H9 (cell line): ENCODE measurements around the gene AGGF1. TPM values are rescaled to one million over a fixed set of nuclear protein-coding genes. Genes with fewer than 3 reads are reported as not detected.

ENCODE experiments used
- DNase-seq: peaks from one replicate; pipeline ENCODE4 v3.0.0-alpha.2; 2017
- H2AFZ ChIP-seq: one replicate; pipeline ENCODE4 v1.6.1; 2013; ENCODE audit warnings: mild to moderate bottlenecking, low read length, control low read depth, moderate library complexity
- H2AK5ac ChIP-seq: 2 replicates; pipeline ENCODE4 v1.6.1; 2013; ENCODE audit warnings: low read length, control low read depth, mixed read lengths; ENCODE audit not compliant: insufficient read length
- H2BK120ac ChIP-seq: one replicate; pipeline ENCODE4 v1.6.1; 2013; ENCODE audit warnings: low read depth, mild to moderate bottlenecking, low read length, control low read depth, inconsistent platforms; ENCODE audit not compliant: poor library complexity, severe bottlenecking
- H2BK12ac ChIP-seq: 2 replicates; pipeline ENCODE4 v1.6.1; 2013; ENCODE audit warnings: low read length, control low read depth, mixed read lengths, low read depth; ENCODE audit not compliant: insufficient read length
- H2BK15ac ChIP-seq: 2 replicates; pipeline ENCODE4 v1.6.1; 2013; ENCODE audit warnings: low read depth, low read length, control low read depth
- H2BK20ac ChIP-seq: one replicate; pipeline ENCODE4 v1.6.1; 2013; ENCODE audit warnings: low read depth, mild to moderate bottlenecking, low read length, control low read depth, inconsistent platforms; ENCODE audit not compliant: poor library complexity, severe bottlenecking
- H2BK5ac ChIP-seq: 2 replicates; pipeline ENCODE4 v1.6.1; 2013; ENCODE audit warnings: low read length, control low read depth, mixed read lengths; ENCODE audit not compliant: insufficient read length
- H3K14ac ChIP-seq: 2 replicates; pipeline ENCODE4 v1.6.1; 2013; ENCODE audit warnings: low read length, control low read depth; ENCODE audit not compliant: insufficient read depth
- H3K18ac ChIP-seq: 2 replicates; pipeline ENCODE4 v1.6.1; 2013; ENCODE audit warnings: low read depth, mild to moderate bottlenecking, mixed read lengths, low read length, control low read depth; ENCODE audit not compliant: insufficient read length
- H3K23ac ChIP-seq: 2 replicates; pipeline ENCODE4 v1.6.1; 2013; ENCODE audit warnings: low read length, control low read depth, mixed read lengths, low read depth; ENCODE audit not compliant: insufficient read length
- H3K23me2 ChIP-seq: 2 replicates; pipeline ENCODE4 v1.6.1; 2013; ENCODE audit warnings: low read depth, mild to moderate bottlenecking, mixed read lengths, low read length, control low read depth; ENCODE audit not compliant: insufficient read length, poor library complexity, severe bottlenecking
- H3K27ac ChIP-seq: 2 replicates; pipeline ENCODE4 v1.5.1; 2013; ENCODE audit warnings: low read length, control low read depth, mixed read lengths, low read depth; ENCODE audit not compliant: insufficient read length
- H3K27me3 ChIP-seq: 2 replicates; pipeline ENCODE4 v1.6.1; 2013; ENCODE audit warnings: low read length, control low read depth, inconsistent platforms; ENCODE audit not compliant: insufficient read depth
- H3K4ac ChIP-seq: 2 replicates; pipeline ENCODE4 v1.6.1; 2013; ENCODE audit warnings: low read depth, mild to moderate bottlenecking, control low read depth, inconsistent platforms, low read length, moderate library complexity
- H3K4me1 ChIP-seq: 2 replicates; pipeline ENCODE4 v1.6.1; 2013; ENCODE audit warnings: low read length, control low read depth, inconsistent platforms; ENCODE audit not compliant: insufficient read depth
- H3K4me2 ChIP-seq: 2 replicates; pipeline ENCODE4 v1.6.1; 2013; ENCODE audit warnings: low read length, control low read depth, mixed read lengths; ENCODE audit not compliant: insufficient read length, insufficient read depth
- H3K56ac ChIP-seq: 2 replicates; pipeline ENCODE4 v1.6.1; 2013; ENCODE audit warnings: low read depth, mild to moderate bottlenecking, mixed read lengths, low read length, control low read depth; ENCODE audit not compliant: insufficient read length
- H3K79me1 ChIP-seq: 2 replicates; pipeline ENCODE4 v1.6.1; 2013; ENCODE audit warnings: low read depth, mild to moderate bottlenecking, moderate library complexity, low read length, control low read depth, inconsistent platforms; ENCODE audit not compliant: insufficient read depth, poor library complexity, severe bottlenecking
- H3K79me2 ChIP-seq: 2 replicates; pipeline ENCODE4 v1.6.1; 2013; ENCODE audit warnings: low read length, control low read depth, inconsistent platforms; ENCODE audit not compliant: insufficient read depth
- H3K9ac ChIP-seq: 2 replicates; pipeline ENCODE4 v1.6.1; 2013; ENCODE audit warnings: low read length, control low read depth, mixed read lengths; ENCODE audit not compliant: insufficient read length; ENCODE audit errors: extremely low read depth
- H3K9me3 ChIP-seq: one replicate; pipeline ENCODE4 v1.6.1; 2013; ENCODE audit warnings: low read depth, low read length, inconsistent platforms; ENCODE audit not compliant: control insufficient read depth
- H3T11ph ChIP-seq: one replicate; pipeline ENCODE4 v1.6.1; 2013; ENCODE audit warnings: mild to moderate bottlenecking, low read length, control low read depth, inconsistent platforms
- H4K20me1 ChIP-seq: one replicate; pipeline ENCODE4 v1.6.1; 2013; ENCODE audit not compliant: control insufficient read depth, insufficient read length, insufficient read depth
- H4K5ac ChIP-seq: 2 replicates; pipeline ENCODE4 v1.6.1; 2013; ENCODE audit warnings: low read depth, mild to moderate bottlenecking, mixed read lengths, low read length, control low read depth; ENCODE audit not compliant: insufficient read length
- H4K8ac ChIP-seq: replicated peaks from 2 replicates; pipeline ENCODE4 v1.6.1; 2013; ENCODE audit warnings: low read length, control low read depth, mixed read lengths, low read depth; ENCODE audit not compliant: insufficient read length
- H4K91ac ChIP-seq: 2 replicates; pipeline ENCODE4 v1.6.1; 2013; ENCODE audit warnings: low read depth, mild to moderate bottlenecking, moderate library complexity, mixed read lengths, low read length, control low read depth; ENCODE audit not compliant: insufficient read length
- H3K27ac Mint-ChIP-seq, 3 experiments: 2 replicates in 2 of 3; 3 replicates in 1 of 3; pipeline ENCODE4 v1.8.0; 2020 to 2021; ENCODE audit warnings: mixed read lengths in 3 of 3, mild to moderate bottlenecking in 1 of 3, moderate library complexity in 1 of 3
- H3K27me3 Mint-ChIP-seq: 2 replicates; pipeline ENCODE4 v1.8.0; 2021; ENCODE audit warnings: low read depth, mild to moderate bottlenecking, moderate library complexity, mixed read lengths
- H3K36me3 Mint-ChIP-seq, 3 experiments: 2 replicates in 2 of 3; 3 replicates in 1 of 3; pipeline ENCODE4 v1.8.0; 2020 to 2021; ENCODE audit warnings: low read depth in 3 of 3, mixed read lengths in 3 of 3; ENCODE audit not compliant: insufficient read depth in 1 of 3
- H3K4me1 Mint-ChIP-seq, 2 experiments: 2 replicates each; pipeline ENCODE4 v1.8.0; 2020; ENCODE audit warnings: mixed read lengths in 2 of 2
- H3K4me3 Mint-ChIP-seq, 2 experiments: 2 replicates in 1 of 2; 3 replicates in 1 of 2; pipeline ENCODE4 v1.8.0; 2020 to 2021; ENCODE audit warnings: mild to moderate bottlenecking in 2 of 2, mixed read lengths in 2 of 2, moderate library complexity in 1 of 2
- H3K9me3 Mint-ChIP-seq, 2 experiments: 2 replicates in 1 of 2; 3 replicates in 1 of 2; pipeline ENCODE4 v1.8.0; 2020; ENCODE audit warnings: mild to moderate bottlenecking in 2 of 2, mixed read lengths in 2 of 2, moderate library complexity in 1 of 2
- CTCF ChIP-seq: fragments of 200-600 bp; sonication (generic); conservative IDR thresholded peaks from 3 replicates; pipeline ENCODE4 v1.8.0; 2021; ENCODE audit warnings: antibody characterized with exemption, mild to moderate bottlenecking
- WGBS: extraction: QIAGEN DNeasy Blood & Tissue Kit; methylation state at CpG from one replicate; pipeline ENCODE4 v1.1.7; 2013; ENCODE audit warnings: missing lambda C conversion rate, low lambda C conversion rate, mixed read lengths; ENCODE audit not compliant: insufficient read length; ENCODE audit errors: extremely low coverage; 5-methylcytosine and 5-hydroxymethylcytosine counted together
- total RNA-seq: library from RNA; stranded (reverse); gene quantifications from 2 replicates; pipeline ENCODE4 v1.2.1, GENCODE V29; 2021

Gene AGGF1
- total RNA-seq, 1 experiment from 2014 or later, result 13.6 TPM

- Mint-ChIP-seq H3K27me3 (no peaks in the 10 kb centered on the region), H3K4me3 (no peak overlapping the region)
- no peak for TF ChIP-seq CTCF
Observed at GRCh38 chr5:76980518-76981144, 49.6 kb upstream of the AGGF1 start.

More at GRCh38 chr5:76980518-76981144, 49.6 kb upstream of the AGGF1 start:
- Histone ChIP-seq H2BK12ac (no peak overlapping the region), H2AFZ (no peak overlapping the region), H3K14ac (no peak overlapping the region), H3K79me1 (no peaks in the 10 kb centered on the region), H2BK120ac (no peak overlapping the region), H3K18ac (no peak overlapping the region), H3K27me3 (no peaks in the 10 kb centered on the region), H4K91ac (no peak overlapping the region), H3K23me2 (no peaks in the 10 kb centered on the region), H4K8ac (no peak overlapping the region), H3K27ac (no peak overlapping the region), H3K9me3 (no peaks in the 10 kb centered on the region), H2BK5ac (no peak overlapping the region), H3K4me2 (no peak overlapping the region), H2BK15ac (no peak overlapping the region), H2AK5ac (no peak overlapping the region), H3K9ac (no peak overlapping the region), H4K5ac (no peak overlapping the region), H3K79me2 (no peaks in the 10 kb centered on the region), H3K4ac (no peak overlapping the region), H2BK20ac (no peak overlapping the region), H3K56ac (no peak overlapping the region), H3K4me1 (no peaks in the 10 kb centered on the region), H4K20me1 (no peaks in the 10 kb centered on the region), H3K23ac (no peak overlapping the region), H3T11ph (no peak overlapping the region)
- no CpG with 5 or more reads among the region's 8 CpGs for WGBS
- no peak overlapping the region for H3K27ac Mint-ChIP-seq
- no peak for DNase-seq
- H3K4me1 Mint-ChIP-seq, result no peaks in the 10 kb centered on the region
- H3K36me3 Mint-ChIP-seq, result no peaks in the 10 kb centered on the region
- no peaks in the 10 kb centered on the region; a peak in 1 of 5 replicates for H3K9me3 Mint-ChIP-seq
